Fibroblast of mammary gland (primary cell): ENCODE data around the gene SLC6A7.

Source experiments
- DNase-seq: peaks from one replicate; pipeline ENCODE4 v3.0.0-alpha.2; 2010; ENCODE audit warnings: low read depth
- H3K4me3 ChIP-seq: 2 replicates; pipeline ENCODE4 v1.5.1; 2011; ENCODE audit warnings: low read depth, mild to moderate bottlenecking, low read length, moderate library complexity; ENCODE audit not compliant: control insufficient read depth
- TF ChIP-seq, protein P1 (sequence below): conservative IDR thresholded peaks from 2 replicates; pipeline ENCODE4 v1.5.1; 2011; ENCODE audit warnings: low read depth, low read length, inconsistent platforms; ENCODE audit not compliant: control insufficient read depth, insufficient read depth

SLC6A7 gene

DNA sequence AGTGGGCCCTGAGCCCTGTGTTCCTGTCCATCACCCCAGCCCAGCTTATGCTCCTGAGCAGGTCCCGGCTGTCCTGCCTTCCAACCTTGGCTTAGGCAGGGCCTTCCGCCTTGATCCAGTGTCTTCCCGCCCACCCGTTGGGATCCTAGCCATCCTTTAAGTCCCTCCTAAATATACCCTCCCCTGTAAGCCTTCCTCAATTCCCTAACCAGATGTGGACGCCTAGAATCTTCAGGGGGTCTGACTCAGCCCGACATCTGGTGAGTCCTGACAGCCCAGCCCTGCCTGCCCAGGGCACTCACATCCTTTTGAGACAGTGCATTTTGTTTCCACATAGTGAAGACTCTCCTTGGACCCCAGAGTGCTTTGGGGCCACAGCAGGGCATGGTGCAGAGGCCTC is 23.7 kb downstream of the SLC6A7 start:
- DNase-seq = peak; percentile 96
- no peak overlapping the region for H3K4me3 ChIP-seq
- TF ChIP-seq, protein P1, sequence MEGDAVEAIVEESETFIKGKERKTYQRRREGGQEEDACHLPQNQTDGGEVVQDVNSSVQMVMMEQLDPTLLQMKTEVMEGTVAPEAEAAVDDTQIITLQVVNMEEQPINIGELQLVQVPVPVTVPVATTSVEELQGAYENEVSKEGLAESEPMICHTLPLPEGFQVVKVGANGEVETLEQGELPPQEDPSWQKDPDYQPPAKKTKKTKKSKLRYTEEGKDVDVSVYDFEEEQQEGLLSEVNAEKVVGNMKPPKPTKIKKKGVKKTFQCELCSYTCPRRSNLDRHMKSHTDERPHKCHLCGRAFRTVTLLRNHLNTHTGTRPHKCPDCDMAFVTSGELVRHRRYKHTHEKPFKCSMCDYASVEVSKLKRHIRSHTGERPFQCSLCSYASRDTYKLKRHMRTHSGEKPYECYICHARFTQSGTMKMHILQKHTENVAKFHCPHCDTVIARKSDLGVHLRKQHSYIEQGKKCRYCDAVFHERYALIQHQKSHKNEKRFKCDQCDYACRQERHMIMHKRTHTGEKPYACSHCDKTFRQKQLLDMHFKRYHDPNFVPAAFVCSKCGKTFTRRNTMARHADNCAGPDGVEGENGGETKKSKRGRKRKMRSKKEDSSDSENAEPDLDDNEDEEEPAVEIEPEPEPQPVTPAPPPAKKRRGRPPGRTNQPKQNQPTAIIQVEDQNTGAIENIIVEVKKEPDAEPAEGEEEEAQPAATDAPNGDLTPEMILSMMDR = no peak

DNA sequence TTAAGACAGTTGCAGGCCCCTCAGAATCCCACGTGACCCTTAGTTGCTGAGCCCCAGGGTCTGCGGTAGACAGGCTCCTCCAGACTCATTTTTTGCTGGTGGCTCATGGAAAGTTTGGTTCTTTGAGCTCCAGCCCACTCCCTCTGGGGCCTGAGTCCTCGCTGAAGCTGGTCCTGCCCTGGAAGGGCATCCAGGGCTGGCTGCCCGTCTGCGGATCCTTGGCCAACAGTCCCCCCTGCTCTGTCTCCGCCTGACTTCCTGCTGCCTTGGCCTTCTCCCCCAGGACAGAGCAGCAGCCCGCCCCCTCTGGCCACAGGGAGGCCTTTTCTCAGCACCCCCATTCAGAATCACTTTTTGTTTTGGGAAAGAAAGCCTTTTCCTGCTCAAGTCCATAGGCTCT is 24.4 kb downstream of the SLC6A7 start:
- DNase-seq = peak; percentile 95
- TF ChIP-seq, protein P1 = peak; percentile 38
- no peak overlapping the region for H3K4me3 ChIP-seq

DNA sequence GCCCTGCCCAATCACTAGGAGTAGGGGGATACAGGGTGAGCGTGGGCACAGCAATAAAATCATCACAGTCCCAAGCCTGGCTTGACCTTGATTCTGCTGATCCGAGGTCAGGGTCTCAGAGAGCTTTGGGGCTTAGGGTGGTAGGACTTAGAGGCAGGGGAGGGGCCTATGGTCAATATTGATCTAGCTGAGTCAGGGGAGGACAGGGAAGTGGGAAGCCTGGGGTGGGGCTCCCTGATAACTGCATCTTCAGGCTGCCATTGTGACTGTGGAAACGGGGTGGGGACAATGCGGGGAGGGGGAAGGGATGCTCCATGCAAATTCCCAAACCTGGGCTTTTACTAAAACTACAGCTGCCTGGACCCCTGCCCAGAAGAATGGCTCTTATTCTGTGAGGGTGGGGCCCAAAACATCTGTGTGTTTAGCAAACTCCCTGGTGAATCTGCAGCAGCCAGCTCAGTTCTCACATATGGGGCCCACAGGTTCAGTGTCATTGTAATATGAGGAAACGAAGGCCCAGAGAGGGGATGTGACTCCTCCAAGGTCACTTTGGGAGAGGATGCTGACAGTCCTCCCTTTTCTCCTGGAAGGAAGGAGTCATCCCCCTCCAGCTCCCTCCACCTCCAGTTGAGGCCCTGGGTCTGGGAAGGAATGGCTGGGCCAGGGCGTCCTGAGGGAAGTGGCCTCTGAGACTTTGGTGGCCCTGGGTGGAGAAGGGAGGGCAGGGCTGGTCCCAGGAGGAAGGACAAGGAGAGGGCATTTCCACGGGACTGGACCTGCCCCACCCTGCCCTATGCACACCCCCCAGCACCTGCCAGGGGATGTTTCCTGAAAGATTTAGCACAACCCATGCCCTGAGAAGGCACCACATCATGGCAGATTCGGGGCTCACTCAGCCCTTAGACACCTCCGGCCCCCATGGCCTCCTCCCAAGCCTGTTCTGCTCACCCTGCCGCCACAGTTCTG is 26.4 kb downstream of the SLC6A7 start:
- TF ChIP-seq, protein P1 = no peak
- peak; percentile 52 for DNase-seq
- no peak overlapping the region for H3K4me3 ChIP-seq

DNA sequence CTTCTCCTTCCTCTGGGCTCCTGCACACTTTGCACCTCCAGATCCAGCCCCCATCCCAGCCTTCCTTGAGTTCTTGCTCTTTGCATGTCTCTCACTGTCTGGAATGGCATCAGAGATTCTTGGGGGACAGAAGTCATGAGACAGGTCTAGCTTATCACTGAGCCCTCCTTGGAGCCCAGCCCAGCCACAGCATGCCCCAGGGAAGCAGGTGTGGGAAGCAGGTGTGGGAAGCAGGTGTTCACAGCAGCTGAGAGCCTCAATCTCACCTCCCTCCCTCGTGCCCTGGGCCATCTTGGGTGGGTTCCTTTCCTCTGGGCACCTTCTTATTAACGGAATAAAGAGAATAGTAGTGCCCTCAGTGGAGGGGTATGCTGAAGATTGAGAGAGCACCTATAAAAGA is 27.2 kb downstream of the SLC6A7 start:
- no peak overlapping the region for H3K4me3 ChIP-seq
- DNase-seq = no peak
- TF ChIP-seq, protein P1 = no peak

DNA sequence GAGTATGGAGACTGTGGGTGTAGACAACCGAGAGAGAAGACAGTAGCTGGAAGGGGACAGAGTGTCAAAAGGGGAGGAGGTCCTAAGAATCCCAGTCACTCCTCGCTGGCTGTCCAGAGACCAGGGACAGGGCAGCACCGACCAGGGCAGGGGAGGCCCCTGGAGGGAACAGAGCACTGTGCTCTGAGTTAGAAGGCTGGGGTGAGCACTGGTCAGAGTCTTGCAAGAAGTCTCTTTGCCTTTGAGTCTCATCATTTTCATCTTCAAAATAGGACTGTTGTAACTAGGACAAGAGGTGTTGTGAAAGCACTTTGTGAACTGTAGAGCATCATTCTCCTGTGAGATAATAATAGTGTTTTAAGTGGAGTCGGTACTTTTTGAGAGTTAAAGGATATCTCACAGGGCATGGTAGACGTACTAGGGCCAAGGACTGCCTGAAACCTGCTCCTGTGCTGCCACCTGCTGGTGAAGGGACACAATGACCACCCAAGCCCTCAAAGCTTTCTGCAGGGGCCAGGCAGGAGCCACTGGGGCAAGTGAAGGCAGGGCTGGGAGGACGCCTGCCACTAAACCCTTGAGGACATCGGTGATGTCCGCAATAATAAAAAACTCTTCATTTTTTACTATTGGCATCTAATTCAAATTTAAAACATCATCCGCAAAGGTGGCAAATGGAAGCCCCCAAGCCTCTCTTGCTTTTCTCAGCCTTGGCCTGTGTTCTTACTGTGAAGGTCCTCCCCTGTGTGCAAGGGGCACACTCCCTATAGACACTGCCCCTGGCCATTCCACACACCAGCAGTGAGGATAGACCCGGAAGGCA is 28.2 kb downstream of the SLC6A7 start:
- DNase-seq = peak; percentile 86
- TF ChIP-seq, protein P1 = peak; percentile 72
- no peak overlapping the region for H3K4me3 ChIP-seq

DNA sequence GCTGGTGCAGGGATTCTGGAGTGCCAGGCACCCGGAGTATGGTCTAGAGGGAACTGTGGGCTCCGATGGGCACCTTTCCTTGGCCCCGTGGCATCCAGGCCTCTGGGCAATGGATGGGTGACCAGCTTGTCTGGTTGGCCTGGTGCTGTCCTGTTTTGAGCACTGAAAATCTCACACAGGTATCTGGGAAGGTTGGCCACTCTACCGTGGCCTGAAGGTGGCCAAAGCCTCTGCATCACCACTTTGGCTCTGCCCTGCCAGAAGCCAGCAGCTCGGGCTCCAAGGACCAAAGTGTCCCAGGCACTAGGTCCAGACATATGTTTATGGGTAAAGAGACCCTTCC is 28.8 kb downstream of the SLC6A7 start:
- no peak overlapping the region for H3K4me3 ChIP-seq
- TF ChIP-seq, protein P1 = no peak
- no peak for DNase-seq
